Adipocyte (in vitro differentiated cells): Measurements from ENCODE around the gene CDKN2D.

Experiments
- DNase-seq: peaks from one replicate; pipeline ENCODE4 v3.0.0-alpha.2; 2015; ENCODE audit warnings: low read depth
- H3K27me3 ChIP-seq: replicated peaks from 2 replicates; pipeline ENCODE4 v1.7.0; 2013; ENCODE audit warnings: mild to moderate bottlenecking, low read length, moderate library complexity; ENCODE audit not compliant: control insufficient read depth, insufficient read depth
- H3K36me3 ChIP-seq: 2 replicates; pipeline ENCODE4 v1.7.0; 2013; ENCODE audit warnings: low read length, mild to moderate bottlenecking, moderate library complexity; ENCODE audit not compliant: control insufficient read depth, insufficient read depth, severe bottlenecking
- H3K4me1 ChIP-seq: 2 replicates; pipeline ENCODE4 v1.7.0; 2013; ENCODE audit warnings: mild to moderate bottlenecking, low read length, moderate library complexity; ENCODE audit not compliant: control insufficient read depth, insufficient read depth
- H3K4me3 ChIP-seq: 2 replicates; pipeline ENCODE4 v1.7.0; 2013; ENCODE audit warnings: mild to moderate bottlenecking, low read length, moderate library complexity
- H3K9ac ChIP-seq: 2 replicates; pipeline ENCODE4 v1.7.0; 2013; ENCODE audit warnings: mild to moderate bottlenecking, low read length, moderate library complexity
- H3K9me3 ChIP-seq: 2 replicates; pipeline ENCODE4 v1.7.0; 2013; ENCODE audit warnings: mild to moderate bottlenecking, low read length, moderate library complexity; ENCODE audit not compliant: control insufficient read depth

The CDKN2D gene

DNA sequence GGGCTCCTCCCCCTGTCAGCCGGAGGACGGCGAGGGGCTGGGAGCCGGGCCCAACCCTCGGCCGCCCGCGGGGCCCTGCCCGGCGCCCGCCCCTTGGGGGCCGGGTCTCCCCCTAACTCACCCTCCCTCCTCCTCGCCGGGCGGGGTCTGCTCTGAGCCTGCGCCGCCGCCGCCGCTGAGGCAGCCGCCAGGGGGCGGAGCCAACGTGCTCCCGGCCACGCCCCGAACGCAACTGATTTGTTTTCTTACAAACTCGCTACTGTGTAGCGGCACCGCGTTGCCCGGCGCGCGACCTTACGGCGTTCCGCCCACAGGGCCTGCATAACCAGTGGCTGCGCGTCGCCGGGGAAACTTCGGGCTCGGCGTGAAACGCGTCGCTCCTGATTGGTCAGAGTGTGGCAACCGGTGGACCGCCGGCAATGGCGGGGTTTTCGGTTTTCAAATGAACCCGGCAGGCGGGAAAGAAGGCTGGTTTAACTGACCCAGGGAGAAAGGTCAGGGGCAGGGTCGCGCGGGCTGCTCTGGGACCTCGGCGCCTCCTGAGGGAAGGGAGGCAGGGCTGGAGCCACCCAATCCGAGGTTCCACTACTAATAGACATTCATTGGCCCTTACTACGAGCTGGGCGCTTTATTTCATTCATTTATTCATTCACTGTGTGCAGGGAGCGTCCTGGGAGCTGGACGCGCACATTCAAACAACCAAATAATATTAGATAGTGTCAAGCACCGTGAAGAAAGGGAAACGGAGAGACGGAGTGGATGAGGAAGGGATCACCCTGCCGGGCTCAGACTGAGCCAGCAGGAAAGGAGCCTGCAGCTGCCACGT, at the start of gene CDKN2D:
Gene CDKN2D, minus strand, starts transcription at position 154 of the 826 bp plus-strand sequence. CDS start 326 bp downstream, outside the sequence.
- H3K4me1 ChIP-seq, result peaks cover 26% of the 10 kb centered on the region
- no peaks in the 10 kb centered on the region for H3K36me3 ChIP-seq
- peak within 1 kb of the TSS; percentile 84 for H3K9ac ChIP-seq
- peak within 1 kb of the TSS; percentile 86 for H3K4me3 ChIP-seq
- H3K9me3 ChIP-seq, result no peaks in the 10 kb centered on the region
- no peaks in the 10 kb centered on the region for H3K27me3 ChIP-seq
- DNase-seq, result peak; percentile 100

DNA sequence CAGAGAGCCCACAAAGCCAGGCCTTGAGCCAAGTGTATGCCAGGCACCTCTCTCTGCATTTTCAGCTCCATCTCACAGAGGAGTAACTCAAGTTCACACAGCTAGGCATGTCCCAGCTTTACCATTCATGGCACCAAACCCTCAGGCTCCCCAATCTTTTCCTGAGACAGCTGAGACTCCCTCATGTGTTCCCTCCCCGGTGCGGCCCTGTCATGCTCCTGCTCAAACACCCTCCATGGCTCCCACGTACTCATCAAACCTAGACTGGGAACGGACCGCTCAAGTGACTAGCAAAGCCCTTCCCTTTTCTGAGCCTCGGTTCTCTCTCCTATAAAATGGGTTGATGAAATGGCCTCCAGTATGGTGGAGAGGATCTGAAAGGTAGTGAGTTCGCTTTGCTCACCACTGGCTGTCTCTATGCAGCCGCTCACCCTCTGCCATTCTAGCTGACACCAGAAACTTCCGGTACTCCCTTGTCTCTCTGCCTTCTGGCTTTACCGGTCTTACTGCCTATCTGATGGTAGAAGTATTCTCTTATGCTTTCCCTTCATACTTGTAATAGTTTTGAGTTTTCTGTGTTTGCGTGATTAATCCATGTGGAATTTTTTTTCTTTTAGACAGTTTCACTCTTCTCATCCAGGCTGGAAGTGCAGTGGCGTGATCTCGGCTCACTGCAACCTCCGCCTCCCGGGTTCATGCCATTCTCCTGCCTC, 48.8 kb upstream of the CDKN2D start:
- H3K36me3 ChIP-seq, result no peaks in the 10 kb centered on the region
- no peaks in the 10 kb centered on the region for H3K27me3 ChIP-seq
- H3K9ac ChIP-seq, result peak overlapping the region; percentile 9
- peaks cover 18% of the 10 kb centered on the region for H3K4me1 ChIP-seq
- DNase-seq, result peak; percentile 87
- H3K9me3 ChIP-seq, result no peaks in the 10 kb centered on the region
- H3K4me3 ChIP-seq, result no peak overlapping the region

DNA sequence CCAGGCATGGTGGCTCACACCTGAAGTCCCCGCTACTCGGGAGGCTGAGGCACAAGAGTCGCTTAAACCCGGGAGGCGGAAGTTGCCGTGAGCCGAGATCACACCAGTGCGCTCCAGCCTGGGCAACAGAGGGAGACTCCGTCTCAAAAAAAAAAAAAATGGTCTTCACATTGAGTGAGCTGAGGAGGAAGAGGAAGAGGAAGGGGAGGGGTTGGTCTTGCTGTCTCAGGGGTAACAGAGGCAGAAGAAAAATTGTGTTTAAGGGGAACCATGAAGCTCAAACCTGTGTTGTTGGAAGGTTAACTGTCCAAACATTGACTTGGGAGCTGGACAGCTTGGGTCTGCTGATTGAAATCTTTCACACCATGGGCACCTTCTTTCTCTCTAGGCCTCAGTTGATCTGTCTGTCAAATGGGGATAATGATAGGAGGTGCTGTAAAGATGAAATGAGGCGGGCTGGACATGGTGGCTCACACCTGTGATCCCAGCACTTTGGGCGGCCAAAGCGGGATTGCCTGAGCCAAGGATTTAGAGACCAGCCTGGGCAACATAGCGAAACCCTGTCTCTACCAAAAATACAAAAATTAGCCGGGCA, 46.7 kb upstream of the CDKN2D start:
- H3K36me3 ChIP-seq, result no peaks in the 10 kb centered on the region
- DNase-seq, result no peak

DNA sequence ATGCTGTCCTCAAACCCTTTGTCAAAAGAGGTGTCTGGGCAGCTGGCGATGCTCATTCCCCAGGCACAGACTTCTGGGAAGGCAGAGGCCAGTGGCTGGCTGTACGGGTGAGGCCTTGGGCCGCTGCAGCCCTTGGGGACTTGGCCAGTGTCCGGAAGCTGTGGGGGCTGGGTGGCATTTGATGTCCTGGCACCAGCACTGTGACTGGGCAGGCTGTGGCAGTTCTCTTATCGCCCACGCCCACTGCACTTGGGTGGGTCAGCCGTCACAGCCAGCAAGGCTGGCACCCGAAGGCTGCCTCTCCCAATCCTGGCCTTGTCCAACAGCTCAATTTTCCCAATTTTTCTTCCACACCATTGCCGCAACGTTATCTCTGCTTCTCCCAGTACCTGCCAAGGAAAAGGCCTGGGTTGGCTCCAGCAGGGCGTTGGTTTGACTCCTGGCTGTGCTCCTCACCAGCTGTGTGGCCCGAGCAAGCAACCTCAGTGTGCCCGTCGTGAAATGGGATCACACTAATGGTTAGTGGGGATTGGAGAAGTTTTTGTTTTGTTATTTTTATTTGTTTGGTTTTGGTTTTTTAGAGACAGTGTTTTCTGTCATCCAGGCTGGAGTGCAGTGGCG, 43.8 kb upstream of the CDKN2D start:
- H3K36me3 ChIP-seq, result no peaks in the 10 kb centered on the region
- no peak overlapping the region for H3K4me3 ChIP-seq
- peak overlapping the region; percentile 30 for H3K9ac ChIP-seq
- H3K27me3 ChIP-seq, result no peaks in the 10 kb centered on the region
- no peak for DNase-seq
- no peaks in the 10 kb centered on the region for H3K9me3 ChIP-seq
- H3K4me1 ChIP-seq, result peaks cover 19% of the 10 kb centered on the region

More for the DNA sequence above, 46.7 kb upstream of the CDKN2D start:
- H3K4me3 ChIP-seq, result no peak overlapping the region
- H3K4me1 ChIP-seq, result peaks cover 21% of the 10 kb centered on the region
- H3K9me3 ChIP-seq, result no peaks in the 10 kb centered on the region
- no peak overlapping the region for H3K9ac ChIP-seq
- no peaks in the 10 kb centered on the region for H3K27me3 ChIP-seq

- Histone ChIP-seq H3K4me3 (no peak overlapping the region), H3K27me3 (no peaks in the 10 kb centered on the region), H3K36me3 (no peaks in the 10 kb centered on the region), H3K9me3 (no peaks in the 10 kb centered on the region), H3K4me1 (peaks cover 14% of the 10 kb centered on the region), H3K9ac (peak overlapping the region; percentile 30)
- DNase-seq, result no peak
Observed at GRCh38 chr19:10611907-10612306, 43.1 kb upstream of the CDKN2D start.

DNA sequence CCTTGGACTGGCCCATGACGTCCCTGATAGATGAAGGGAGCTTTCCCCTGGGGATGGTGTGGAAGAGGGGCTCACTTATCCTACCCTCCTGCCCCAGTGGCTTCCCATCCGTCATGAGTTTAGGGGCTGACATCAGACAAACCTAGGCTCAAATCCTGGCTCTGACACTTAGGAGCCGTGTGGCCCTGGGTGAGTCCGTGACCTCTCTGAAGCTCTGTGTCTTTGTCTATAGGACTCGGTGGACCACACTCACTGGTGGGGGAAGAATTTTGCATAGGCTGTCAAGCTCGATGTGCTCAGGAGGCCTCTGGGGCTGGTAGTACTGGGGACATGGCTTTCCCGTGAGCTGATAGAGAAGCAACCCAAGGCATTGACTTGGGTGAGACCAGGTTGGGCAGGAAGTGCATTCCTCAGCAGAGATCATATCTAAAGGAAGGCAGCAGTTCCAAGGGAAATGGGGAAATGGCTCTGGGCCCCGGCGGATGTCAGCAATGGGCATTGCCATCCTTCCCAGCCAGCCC, 35.7 kb upstream of the CDKN2D start:
- Histone ChIP-seq H3K9ac (no peak overlapping the region), H3K9me3 (no peaks in the 10 kb centered on the region), H3K4me3 (no peak overlapping the region), H3K4me1 (peaks cover 10% of the 10 kb centered on the region), H3K36me3 (no peaks in the 10 kb centered on the region), H3K27me3 (no peaks in the 10 kb centered on the region)
- no peak for DNase-seq

DNA sequence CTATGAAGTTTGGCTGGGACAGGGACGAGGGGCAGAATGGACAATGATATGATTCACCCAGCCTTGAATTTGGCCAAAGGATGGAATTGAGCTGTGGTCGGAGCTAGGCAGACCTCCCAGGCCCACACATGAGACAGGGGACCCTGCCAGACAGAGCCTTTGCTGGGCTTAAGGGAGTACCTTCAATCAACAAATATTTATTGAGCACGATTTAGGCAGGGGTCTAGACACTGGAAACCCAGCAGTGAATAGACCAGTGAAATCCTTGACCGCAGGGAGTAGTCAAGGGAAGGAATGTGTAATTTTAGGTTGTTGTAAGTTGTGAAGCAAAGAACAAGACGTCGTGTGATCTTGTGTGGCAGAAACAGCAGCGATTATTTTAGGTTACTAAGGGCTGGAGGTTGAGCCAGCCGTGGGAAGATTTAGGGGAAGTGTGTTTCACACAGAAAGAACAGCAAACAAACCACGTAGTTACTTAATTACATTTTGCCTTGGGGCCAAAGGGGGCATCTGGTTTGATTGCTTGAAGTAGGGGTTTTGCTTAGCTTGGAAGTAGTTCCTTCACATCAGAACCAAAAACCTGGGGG, 35.2 kb upstream of the CDKN2D start:
- peaks cover 10% of the 10 kb centered on the region for H3K4me1 ChIP-seq
- H3K4me3 ChIP-seq, result peak overlapping the region; percentile 97
- H3K9me3 ChIP-seq, result no peaks in the 10 kb centered on the region
- no peak for DNase-seq
- H3K9ac ChIP-seq, result peak overlapping the region; percentile 95
- no peaks in the 10 kb centered on the region for H3K27me3 ChIP-seq
- H3K36me3 ChIP-seq, result no peaks in the 10 kb centered on the region

DNA sequence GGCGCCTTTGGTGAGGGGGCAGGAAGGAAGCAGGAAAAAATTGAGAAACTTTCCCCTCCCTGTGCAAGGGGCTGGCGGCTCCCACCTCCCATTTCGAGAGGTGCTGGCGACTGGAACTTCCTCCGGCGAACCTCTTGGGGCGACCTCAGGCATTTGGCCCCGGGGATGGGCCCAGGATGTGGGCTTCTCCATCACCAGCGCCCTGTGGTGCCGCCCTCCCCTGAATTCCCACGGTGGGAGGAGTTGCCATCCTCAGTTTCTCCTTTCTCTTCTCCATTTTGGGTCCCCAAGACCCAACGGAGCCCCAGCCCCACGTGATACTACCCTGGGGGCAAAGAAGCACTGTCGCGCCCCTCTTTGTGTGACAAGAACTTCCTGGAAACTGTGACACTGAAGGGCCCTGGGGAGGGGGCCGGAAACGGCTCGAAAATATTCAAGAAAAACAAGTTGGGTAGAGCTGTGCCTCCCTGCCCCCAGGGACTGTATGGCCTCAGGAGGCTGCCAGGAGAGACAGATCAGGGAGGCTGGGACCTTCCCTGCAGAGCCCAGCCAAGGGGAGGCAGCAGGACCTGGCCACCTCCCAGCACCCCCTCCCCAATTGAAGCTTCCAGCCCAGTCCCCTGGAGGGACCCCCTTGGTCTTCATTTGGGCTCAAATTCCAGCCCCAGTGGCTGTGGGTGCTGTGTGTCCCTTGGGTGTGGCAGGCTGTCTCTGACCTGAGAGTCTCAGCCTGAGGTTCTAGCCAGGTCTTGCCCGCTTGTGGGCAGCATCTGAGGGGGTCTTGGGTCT, 34.5 kb upstream of the CDKN2D start:
- peak; percentile 41 for DNase-seq
- H3K9me3 ChIP-seq, result no peaks in the 10 kb centered on the region
- no peaks in the 10 kb centered on the region for H3K36me3 ChIP-seq
- H3K9ac ChIP-seq, result peak overlapping the region; percentile 95
- peak overlapping the region; percentile 97 for H3K4me3 ChIP-seq
- peaks cover 1% of the 10 kb centered on the region for H3K27me3 ChIP-seq
- H3K4me1 ChIP-seq, result peaks cover 10% of the 10 kb centered on the region

GRCh38 chr19:10602330-10603083, 33.7 kb upstream of the CDKN2D start:
- DNase-seq, result peak; percentile 95
- H3K9ac ChIP-seq, result peak overlapping the region; percentile 95
- H3K4me3 ChIP-seq, result peak overlapping the region; percentile 97
- H3K36me3 ChIP-seq, result no peaks in the 10 kb centered on the region
- H3K27me3 ChIP-seq, result peaks cover 6% of the 10 kb centered on the region
- H3K4me1 ChIP-seq, result peaks cover 10% of the 10 kb centered on the region
- no peaks in the 10 kb centered on the region for H3K9me3 ChIP-seq

DNA sequence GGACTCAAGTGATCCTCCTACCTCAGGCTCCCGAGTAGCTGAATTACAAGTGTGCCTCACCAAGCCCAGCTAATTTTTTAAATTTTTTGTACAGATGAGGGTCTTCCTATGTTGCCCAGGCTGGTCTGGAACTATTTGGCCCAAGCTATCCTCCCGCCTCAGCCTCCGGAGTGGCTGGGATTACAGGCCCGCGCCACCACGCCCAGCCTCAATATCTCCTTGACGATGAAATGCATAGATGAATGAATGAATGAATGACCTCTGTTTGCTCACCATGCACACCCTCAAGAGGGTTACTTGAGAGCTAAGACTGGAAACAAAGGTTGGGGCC, 33.2 kb upstream of the CDKN2D start:
- no peak overlapping the region for H3K9ac ChIP-seq
- H3K4me3 ChIP-seq, result peak overlapping the region; percentile 47
- no peaks in the 10 kb centered on the region for H3K36me3 ChIP-seq
- H3K4me1 ChIP-seq, result peaks cover 10% of the 10 kb centered on the region
- H3K27me3 ChIP-seq, result peaks cover 6% of the 10 kb centered on the region
- no peaks in the 10 kb centered on the region for H3K9me3 ChIP-seq
- DNase-seq, result no peak
